GM23338 (cell line): Measurements from ENCODE around the gene CDH20. TPM values are rescaled to one million over a fixed set of nuclear protein-coding genes. Genes with fewer than 3 reads are reported as not detected.

Experiments
- ATAC-seq: fragments of 200-7000 bp; cut with Tn5 transposase; 3 replicates; pipeline ENCODE4 v1.9.1; 2020
- DNase-seq: peaks from one replicate; pipeline ENCODE4 v3.0.0-alpha.2; 2015; ENCODE audit warnings: low spot score
- H2AFZ ChIP-seq: fragments of 200-600 bp; sonication (generic); 2 replicates; pipeline ENCODE4 v1.8.0; 2016; ENCODE audit warnings: antibody characterized with exemption, mild to moderate bottlenecking, moderate library complexity
- H3F3A ChIP-seq: fragments of 200-600 bp; sonication (generic); replicated peaks from 2 replicates; pipeline ENCODE4 v1.8.0; 2017; ENCODE audit warnings: antibody characterized with exemption, mixed run types, low read depth
- H3K27ac ChIP-seq: fragments of 200-600 bp; sonication (generic); 2 replicates; pipeline ENCODE4 v1.6.1; 2016; ENCODE audit warnings: low read depth
- H3K27me3 ChIP-seq: fragments of 200-600 bp; sonication (generic); 2 replicates; pipeline ENCODE4 v1.8.0; 2016; ENCODE audit warnings: mild to moderate bottlenecking, mixed run types, moderate library complexity; ENCODE audit not compliant: insufficient read depth
- H3K36me3 ChIP-seq: fragments of 200-600 bp; sonication (generic); 2 replicates; pipeline ENCODE4 v1.8.0; 2016; ENCODE audit warnings: mild to moderate bottlenecking; ENCODE audit not compliant: insufficient read depth
- H3K4me1 ChIP-seq: fragments of 200-600 bp; sonication (generic); 2 replicates; pipeline ENCODE4 v1.8.0; 2016; ENCODE audit warnings: mild to moderate bottlenecking, moderate library complexity; ENCODE audit not compliant: insufficient read depth
- H3K4me2 ChIP-seq: fragments of 200-600 bp; sonication (generic); 2 replicates; pipeline ENCODE4 v1.7.1; 2017; ENCODE audit warnings: mixed run types
- H3K4me3 ChIP-seq: fragments of 200-600 bp; sonication (generic); 2 replicates; pipeline ENCODE4 v1.6.1; 2016; ENCODE audit warnings: mixed run types
- H3K79me2 ChIP-seq: fragments of 200-600 bp; sonication (generic); replicated peaks from 2 replicates; pipeline ENCODE4 v1.8.0; 2017; ENCODE audit warnings: mild to moderate bottlenecking; ENCODE audit not compliant: insufficient read depth
- H3K9me2 ChIP-seq: fragments of 200-600 bp; sonication (generic); 2 replicates; pipeline ENCODE4 v1.8.0; 2017; ENCODE audit not compliant: insufficient read depth
- H4K20me1 ChIP-seq: fragments of 200-600 bp; sonication (generic); replicated peaks from 2 replicates; pipeline ENCODE4 v1.8.0; 2017; ENCODE audit warnings: mild to moderate bottlenecking; ENCODE audit not compliant: insufficient read depth
- H3K27ac Mint-ChIP-seq: 2 replicates; pipeline ENCODE4 v1.8.0; 2020; ENCODE audit warnings: inconsistent platforms, mild to moderate bottlenecking, moderate library complexity, mixed read lengths
- H3K27me3 Mint-ChIP-seq: 3 replicates; pipeline ENCODE4 v1.8.0; 2022; ENCODE audit warnings: low read depth, mild to moderate bottlenecking, moderate library complexity, mixed read lengths, inconsistent platforms; ENCODE audit not compliant: insufficient read depth, poor library complexity
- H3K36me3 Mint-ChIP-seq: 3 replicates; pipeline ENCODE4 v1.8.0; 2021; ENCODE audit warnings: low read depth, mild to moderate bottlenecking, inconsistent platforms, moderate library complexity, mixed read lengths
- H3K4me1 Mint-ChIP-seq: 3 replicates; pipeline ENCODE4 v1.8.0; 2020; ENCODE audit warnings: mild to moderate bottlenecking, inconsistent platforms, mixed read lengths
- H3K4me3 Mint-ChIP-seq: 3 replicates; pipeline ENCODE4 v1.8.0; 2021; ENCODE audit warnings: moderate library complexity, mild to moderate bottlenecking, inconsistent platforms, mixed read lengths
- H3K9me3 Mint-ChIP-seq: 3 replicates; pipeline ENCODE4 v1.8.0; 2020; ENCODE audit warnings: moderate library complexity, mild to moderate bottlenecking, inconsistent platforms, mixed read lengths
- CTCF ChIP-seq, 2 experiments: fragments of 200-600 bp in 1 of 2; sonication (generic) in 1 of 2; conservative IDR thresholded peaks; 2 replicates each; pipeline versions ENCODE4 v1.5.1 to v1.6.1; 2016 to 2017; ENCODE audit warnings: antibody characterized with exemption in 2 of 2, low read depth in 2 of 2, mild to moderate bottlenecking in 2 of 2, moderate library complexity in 1 of 2
- ETS1 ChIP-seq: IDR thresholded peaks from 2 replicates; pipeline ENCODE4 v1.6.1; 2016; ENCODE audit warnings: antibody characterized with exemption
- REST ChIP-seq: IDR thresholded peaks from one replicate; pipeline ENCODE4 v1.6.1; 2018; ENCODE audit warnings: antibody characterized with exemption; ENCODE audit not compliant: unreplicated experiment
- polyA plus RNA-seq: library from polyadenylated mRNA; unstranded; fragments of >200 nt; fragmentation: Nextera tagmentation; extraction: Ambion mirVana; gene quantifications from 2 replicates; pipeline ENCODE4 v1.2.1, GENCODE V29; 2016
- total RNA-seq: library from RNA; depleted of rRNA; stranded (reverse); fragments of >200 nt; shearing (Covaris generic); gene quantifications from 2 replicates; pipeline ENCODE4 v1.2.3, GENCODE V29; 2014

Gene CDH20
- total and polyA plus RNA-seq, 2 experiments from 2014 or later = 1.0 TPM; not detected in 1

GRCh38 chr18:61360404-61361383 lies 27.5 kb downstream of the CDH20 start (continued):
- TF ChIP-seq REST = no peak
- TF ChIP-seq CTCF (conservative IDR thresholded peaks at IDR 0.05; ENCODE audit: low read depth in 2 of 2) = no peak
- no peak for TF ChIP-seq ETS1

GRCh38 chr18:61362511-61362910 lies 29.3 kb downstream of the CDH20 start:
- H3K27ac ChIP-seq = no peak overlapping the region
- DNase-seq (no peak), ATAC-seq (no peak)
- H3K4me3 Mint-ChIP-seq = no peak overlapping the region
- peaks cover 4% of the 10 kb centered on the region; the same call in 2 of the 3 replicates for H3K9me3 Mint-ChIP-seq
- no peaks in the 10 kb centered on the region for H3K79me2 ChIP-seq
- peaks cover 3% of the 10 kb centered on the region for H3K27me3 Mint-ChIP-seq
- H3K36me3 Mint-ChIP-seq = no peaks in the 10 kb centered on the region
- no peaks in the 10 kb centered on the region for H3K36me3 ChIP-seq
- no peak overlapping the region for H2AFZ ChIP-seq
- H3K4me3 ChIP-seq = no peak overlapping the region
- no peaks in the 10 kb centered on the region for H3F3A ChIP-seq
- no peak overlapping the region for H3K27ac Mint-ChIP-seq
- no peaks in the 10 kb centered on the region for H4K20me1 ChIP-seq
- H3K4me2 ChIP-seq = no peak overlapping the region
- H3K4me1 ChIP-seq = no peaks in the 10 kb centered on the region
- no peaks in the 10 kb centered on the region for H3K9me2 ChIP-seq
- H3K4me1 Mint-ChIP-seq = peaks cover 2% of the 10 kb centered on the region; the same call in 2 of the 3 replicates
- H3K27me3 ChIP-seq = no peaks in the 10 kb centered on the region
- no peak for TF ChIP-seq REST
- no peak for TF ChIP-seq ETS1
